Breast epithelium (tissue), 4 donors: Measurements from ENCODE around the gene EXOC3L2. TPM values are rescaled to one million over a fixed set of nuclear protein-coding genes. Genes with fewer than 3 reads are reported as not detected.

Experiments
- DNase-seq, 2 donors: peaks; one replicate each; pipeline ENCODE4 v3.0.0-alpha.2; 2019; ENCODE audit warnings: low spot score in 2 of 2
- H3K27ac ChIP-seq, 2 donors: fragments of 200-600 bp; sonication (generic) in 1 of 2; one replicate each; pipeline ENCODE4 v1.5.1; 2016 to 2019; ENCODE audit warnings: mild to moderate bottlenecking in 1 of 2
- H3K27me3 ChIP-seq, 2 donors: fragments of 200-600 bp; sonication (generic) in 1 of 2; one replicate each; pipeline versions ENCODE4 v1.5.1 to v1.6.0; 2017 to 2019; ENCODE audit warnings: control low read depth in 1 of 2, mild to moderate bottlenecking in 1 of 2
- H3K36me3 ChIP-seq: fragments of 200-600 bp; one replicate; pipeline ENCODE4 v1.5.1; 2019
- H3K4me1 ChIP-seq, 2 donors: fragments of 200-600 bp; sonication (generic); one replicate each; pipeline ENCODE4 v1.5.1; 2016 to 2019; ENCODE audit warnings: control low read depth in 1 of 2
- H3K4me3 ChIP-seq, 3 donors: fragments of 200-600 bp; sonication (generic); 1 replicate in 2 of 3; 2 replicates in 1 of 3; pipeline ENCODE4 v1.5.1; 2016 to 2019; ENCODE audit warnings: mild to moderate bottlenecking in 3 of 3, moderate library complexity in 2 of 3
- H3K9me3 ChIP-seq, 2 donors: fragments of 200-600 bp; sonication (generic) in 1 of 2; one replicate each; pipeline ENCODE4 v1.5.1; 2016 to 2019; ENCODE audit warnings: control low read depth in 1 of 2
- CTCF ChIP-seq, 3 donors: fragments of 450-650 bp; IDR thresholded peaks; one replicate each; pipeline ENCODE4 v1.5.1; 2016 to 2017; ENCODE audit warnings: antibody characterized with exemption in 3 of 3, mild to moderate bottlenecking in 3 of 3, moderate library complexity in 3 of 3
- POLR2A ChIP-seq: fragments of 450-650 bp; IDR thresholded peaks from one replicate; pipeline ENCODE4 v1.6.1; 2016; ENCODE audit warnings: antibody characterized with exemption, mild to moderate bottlenecking, moderate library complexity
- POLR2AphosphoS5 ChIP-seq, 3 donors: sonication (generic); formaldehyde crosslinking; IDR thresholded peaks; one replicate each; pipeline ENCODE4 v1.6.1; 2017; ENCODE audit warnings: antibody characterized with exemption in 3 of 3
- intact Hi-C: fragments of 100-400 bp; cut with DNase I; formaldehyde crosslinking; loops from one replicate; pipeline ENCODE4 v1.15.1; 2023; ENCODE audit warnings: low total_unique reads
- total RNA-seq, 3 donors: library from RNA; depleted of rRNA; stranded (reverse); fragments of >200 nt; gene quantifications; one replicate each; pipeline ENCODE4 v1.1.0, GENCODE V29; 2016

Gene EXOC3L2
- total RNA-seq, 3 donors from 2014 or later, result 0.44 to 2.3 (median 0.64) TPM

DNA sequence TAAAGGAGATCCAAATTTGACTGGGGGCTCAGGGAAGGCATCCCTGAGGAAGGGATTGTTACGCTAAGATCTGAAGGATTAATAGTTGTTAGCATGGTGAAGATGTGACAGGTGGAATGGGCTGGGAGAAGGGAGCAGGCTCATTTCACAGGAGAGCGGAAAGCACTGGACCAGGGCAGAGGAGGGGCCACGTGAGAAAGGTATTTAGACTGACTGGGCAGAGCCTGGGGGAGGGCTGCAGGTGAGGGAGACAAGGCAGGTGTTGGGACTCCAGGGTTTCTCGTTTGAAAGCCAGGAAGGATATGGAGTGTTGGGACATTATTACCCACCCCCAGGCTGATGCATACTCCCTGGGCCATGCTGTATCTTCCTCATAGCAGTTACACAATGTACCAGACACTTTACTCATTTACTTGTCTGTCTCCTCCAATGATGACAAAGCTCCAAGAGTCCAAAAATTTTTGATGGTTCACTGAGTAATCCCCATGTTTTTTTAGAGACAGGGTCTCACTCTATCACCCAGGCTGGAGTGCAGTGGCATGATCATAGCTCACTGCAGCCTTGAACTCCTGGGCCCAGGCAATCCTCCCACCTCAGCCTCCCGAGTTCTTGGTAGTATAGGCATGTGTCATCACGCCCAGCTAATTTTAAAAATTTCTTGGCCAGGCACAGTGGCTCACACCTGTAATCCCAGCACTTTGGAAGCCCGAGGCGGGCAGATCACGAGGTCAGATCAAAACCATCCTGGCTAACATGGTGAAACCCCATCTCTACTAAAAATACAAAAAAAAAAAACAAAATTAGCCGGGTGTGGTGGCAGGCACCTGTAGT is 69.5 kb downstream of the EXOC3L2 start:
- TF ChIP-seq CTCF (IDR thresholded peaks at IDR 0.05) (no peak), POLR2AphosphoS5 (IDR thresholded peaks at IDR 0.05) (no peak), POLR2A (no peak)
- Histone ChIP-seq H3K27me3 (no peaks in the 10 kb centered on the region), H3K9me3 (no peaks in the 10 kb centered on the region), H3K36me3 (no peaks in the 10 kb centered on the region), H3K4me1 (peaks cover 0 to 9% of the 10 kb centered on the region in 2 donors), H3K27ac (no peak overlapping the region), H3K4me3 (no peak overlapping the region)
- no peak for DNase-seq
- intact Hi-C loops, result no loop called here

- TF ChIP-seq CTCF (IDR thresholded peaks at IDR 0.05) (no peak), POLR2AphosphoS5 (IDR thresholded peaks at IDR 0.05) (no peak), POLR2A (no peak)
- DNase-seq, result no peak
- H3K4me1 ChIP-seq, result peaks cover 0 to 7% of the 10 kb centered on the region in 2 donors
- H3K4me3 ChIP-seq, result no peak overlapping the region
- H3K27me3 ChIP-seq, result no peaks in the 10 kb centered on the region
- H3K36me3 ChIP-seq, result no peaks in the 10 kb centered on the region
- intact Hi-C loops, result no loop called here
- no peak overlapping the region for H3K27ac ChIP-seq
- H3K9me3 ChIP-seq, result no peaks in the 10 kb centered on the region
These were observed 71.4 kb downstream of the EXOC3L2 start for GRCh38 chr19:45173816-45174215.

DNA sequence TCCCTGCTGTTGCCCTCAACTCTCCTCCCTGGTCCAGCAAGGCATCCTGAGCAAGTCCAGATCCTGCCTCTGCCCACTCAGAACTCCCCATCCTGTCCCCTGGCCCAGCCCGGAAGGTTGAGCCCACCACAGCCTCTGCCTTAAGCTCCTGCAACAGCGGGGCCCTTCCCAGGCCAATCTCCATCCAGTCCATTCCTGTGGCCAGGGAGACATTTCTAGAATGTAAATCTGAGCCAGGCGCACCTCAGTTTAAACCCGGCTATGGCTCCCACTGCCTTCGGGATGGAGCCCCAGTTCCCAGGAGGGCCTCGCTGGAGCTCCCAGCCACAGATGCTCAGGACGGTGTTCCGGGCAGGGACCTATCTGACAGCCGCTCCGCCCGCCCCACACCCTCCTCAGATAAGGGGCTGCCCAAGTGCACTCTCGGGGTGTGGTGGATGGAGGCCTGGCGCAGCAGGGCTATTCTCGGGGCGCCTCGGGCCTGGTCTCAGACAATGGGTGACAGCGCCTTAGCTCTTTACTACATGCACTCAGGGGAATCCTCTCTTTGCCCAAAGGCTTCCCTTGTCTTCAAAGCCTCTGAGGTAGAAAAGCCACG is 72.5 kb downstream of the EXOC3L2 start:
- no peaks in the 10 kb centered on the region for H3K36me3 ChIP-seq
- peak overlapping the region in 1 of 2 donors; percentile 66 for H3K27ac ChIP-seq
- DNase-seq, result no peak
- no peak overlapping the region for H3K4me3 ChIP-seq
- peaks cover 0 to 7% of the 10 kb centered on the region in 2 donors for H3K4me1 ChIP-seq
- TF ChIP-seq POLR2AphosphoS5 (IDR thresholded peaks at IDR 0.05), result no peak
- no peak for TF ChIP-seq CTCF (IDR thresholded peaks at IDR 0.05)
- no peak for TF ChIP-seq POLR2A
- no peaks in the 10 kb centered on the region for H3K27me3 ChIP-seq
- H3K9me3 ChIP-seq, result no peaks in the 10 kb centered on the region
- intact Hi-C loops, result no loop called here

- H3K4me1 ChIP-seq, result peaks cover 0 to 7% of the 10 kb centered on the region in 2 donors
- intact Hi-C loops, result no loop called here
- H3K36me3 ChIP-seq, result no peaks in the 10 kb centered on the region
- no peaks in the 10 kb centered on the region for H3K9me3 ChIP-seq
- no peak for TF ChIP-seq POLR2AphosphoS5 (IDR thresholded peaks at IDR 0.05)
- no peak for TF ChIP-seq CTCF (IDR thresholded peaks at IDR 0.05)
- no peak for TF ChIP-seq POLR2A
- no peaks in the 10 kb centered on the region for H3K27me3 ChIP-seq
- no peak for DNase-seq
- H3K27ac ChIP-seq, result peak overlapping the region in 1 of 2 donors; percentile 66
- H3K4me3 ChIP-seq, result no peak overlapping the region
These were observed 73.0 kb downstream of the EXOC3L2 start for GRCh38 chr19:45172173-45172572.

DNA sequence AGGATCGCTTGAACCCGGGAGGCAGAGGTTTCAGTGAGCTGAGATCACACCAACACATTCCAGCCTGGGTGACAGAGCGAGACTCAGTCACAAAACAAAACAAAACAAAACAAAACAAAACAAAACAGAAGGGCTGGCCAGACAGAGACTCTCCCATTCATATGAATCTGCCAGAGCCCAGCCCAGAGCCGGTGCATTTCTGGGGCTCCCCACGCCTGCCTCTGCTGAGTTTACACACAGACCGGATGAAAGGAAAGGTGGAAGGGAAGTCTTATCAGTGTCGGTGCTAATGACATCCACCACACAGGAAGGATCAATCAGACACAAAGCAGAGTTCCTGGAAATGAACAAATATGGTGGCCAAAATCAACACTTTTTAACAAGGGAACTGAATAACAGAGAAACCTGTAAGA is 74.0 kb downstream of the EXOC3L2 start:
- Histone ChIP-seq H3K4me3 (no peak overlapping the region), H3K27me3 (no peaks in the 10 kb centered on the region), H3K9me3 (no peaks in the 10 kb centered on the region), H3K27ac (peak overlapping the region in 1 of 2 donors; percentile 52), H3K36me3 (no peaks in the 10 kb centered on the region), H3K4me1 (peaks cover 0 to 7% of the 10 kb centered on the region in 2 donors)
- intact Hi-C loops, result no loop called here
- no peak for DNase-seq
- TF ChIP-seq POLR2AphosphoS5 (IDR thresholded peaks at IDR 0.05), result no peak
- no peak for TF ChIP-seq CTCF (IDR thresholded peaks at IDR 0.05)
- no peak for TF ChIP-seq POLR2A
